ENCODE data around the gene KRT71.

DNA sequence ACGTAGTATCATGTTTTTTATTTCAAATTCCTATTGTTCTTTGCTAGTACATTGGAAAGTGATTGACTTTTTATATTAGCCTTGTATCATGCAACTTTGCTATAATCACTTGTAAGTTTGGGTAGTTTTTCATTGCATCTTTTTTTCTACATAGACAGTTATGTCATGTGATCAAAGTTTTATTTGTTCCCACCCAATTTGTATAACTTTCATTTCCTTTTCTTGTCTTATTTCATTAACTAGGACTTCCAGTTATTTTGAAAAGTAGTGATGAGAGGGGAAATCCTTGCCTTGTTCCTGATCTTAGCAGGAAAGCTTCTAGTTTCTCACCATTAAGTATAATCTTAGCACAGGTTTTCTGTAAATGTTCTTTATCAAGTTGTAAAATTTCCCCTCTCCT is 50.1 kb downstream of the KRT71 start:
- TF ChIP-seq, protein P1, sequence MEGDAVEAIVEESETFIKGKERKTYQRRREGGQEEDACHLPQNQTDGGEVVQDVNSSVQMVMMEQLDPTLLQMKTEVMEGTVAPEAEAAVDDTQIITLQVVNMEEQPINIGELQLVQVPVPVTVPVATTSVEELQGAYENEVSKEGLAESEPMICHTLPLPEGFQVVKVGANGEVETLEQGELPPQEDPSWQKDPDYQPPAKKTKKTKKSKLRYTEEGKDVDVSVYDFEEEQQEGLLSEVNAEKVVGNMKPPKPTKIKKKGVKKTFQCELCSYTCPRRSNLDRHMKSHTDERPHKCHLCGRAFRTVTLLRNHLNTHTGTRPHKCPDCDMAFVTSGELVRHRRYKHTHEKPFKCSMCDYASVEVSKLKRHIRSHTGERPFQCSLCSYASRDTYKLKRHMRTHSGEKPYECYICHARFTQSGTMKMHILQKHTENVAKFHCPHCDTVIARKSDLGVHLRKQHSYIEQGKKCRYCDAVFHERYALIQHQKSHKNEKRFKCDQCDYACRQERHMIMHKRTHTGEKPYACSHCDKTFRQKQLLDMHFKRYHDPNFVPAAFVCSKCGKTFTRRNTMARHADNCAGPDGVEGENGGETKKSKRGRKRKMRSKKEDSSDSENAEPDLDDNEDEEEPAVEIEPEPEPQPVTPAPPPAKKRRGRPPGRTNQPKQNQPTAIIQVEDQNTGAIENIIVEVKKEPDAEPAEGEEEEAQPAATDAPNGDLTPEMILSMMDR (IDR thresholded peaks at IDR 0.05): no peak
- no peak for TF ChIP-seq POLR2A (IDR thresholded peaks at IDR 0.05)
